Right renal pelvis (tissue), 4 donors: ENCODE results near the gene SLC1A1. TPM values are rescaled to one million over a fixed set of nuclear protein-coding genes. Genes with fewer than 3 reads are reported as not detected.
"Not testable (repeated sequence)": the region's sequence is repeated elsewhere in the genome, so short reads cannot be mapped to it uniquely, and the experiment has no call there.

Experiments used
- DNase-seq, 4 donors: peaks; one replicate each; pipeline ENCODE4 v3.0.0-alpha.2; 2013; ENCODE audit warnings: low read depth in 4 of 4, low spot score in 3 of 4, missing footprints in 1 of 4
- polyA plus RNA-seq, 4 donors: library from polyadenylated mRNA; unstranded; fragments of 120-200 nt; gene quantifications; one replicate each; pipeline ENCODE4 v1.2.1, GENCODE V29; 2013; ENCODE audit not compliant: insufficient read length in 4 of 4

Gene SLC1A1
- polyA plus RNA-seq, 4 donors: 21.2 to 24.5 (median 21.4) TPM

- no peak for DNase-seq
These were observed 84.5 kb downstream of the SLC1A1 start for GRCh38 chr9:4574657-4575243.

GRCh38 chr9:4575997-4576396 is 85.7 kb downstream of the SLC1A1 start:
- no peak for DNase-seq

- no peak for DNase-seq
These were observed 86.2 kb downstream of the SLC1A1 start for GRCh38 chr9:4576448-4576847.

GRCh38 chr9:4579001-4579400 is 88.7 kb downstream of the SLC1A1 start:
- no peak for DNase-seq

DNA sequence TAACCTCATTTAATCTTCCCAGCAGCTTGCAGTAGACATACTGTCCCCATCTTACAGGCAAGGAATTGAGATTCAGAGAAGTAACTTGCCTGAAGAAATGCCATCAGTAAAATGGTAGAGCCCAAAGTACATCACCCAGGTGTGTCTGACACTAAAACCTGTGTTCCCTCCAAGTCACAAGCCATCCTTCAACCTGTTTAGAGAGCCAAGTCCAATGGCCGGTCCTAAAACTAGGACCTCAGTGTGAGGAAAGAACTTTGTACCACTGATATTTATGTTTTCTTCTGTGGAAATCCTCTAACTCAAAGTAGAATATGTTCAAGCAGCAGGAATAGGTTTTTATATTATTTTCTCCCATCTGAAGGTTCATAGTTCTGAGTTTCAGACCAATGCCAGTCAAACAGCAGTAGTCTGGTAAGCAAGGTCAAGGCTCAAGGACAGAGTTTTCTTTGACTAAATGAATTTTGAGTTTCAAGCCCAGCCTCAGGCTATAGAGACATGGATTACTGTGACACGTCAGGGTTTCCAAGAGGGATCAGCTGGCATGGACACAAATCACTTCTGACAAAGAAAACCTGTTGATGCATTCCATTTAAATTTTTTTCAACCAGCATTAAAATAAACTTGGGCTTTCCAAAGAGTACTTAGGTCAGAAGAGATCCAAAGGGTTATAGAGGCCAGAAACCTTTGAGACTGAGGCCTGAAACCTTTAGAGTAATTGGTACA is 90.9 kb downstream of the SLC1A1 start:
- no peak for DNase-seq

GRCh38 chr9:4581861-4582565 is 91.7 kb downstream of the SLC1A1 start:
- DNase-seq: no peak

- no peak for DNase-seq
These were observed 92.7 kb downstream of the SLC1A1 start for GRCh38 chr9:4583001-4583400.

DNA sequence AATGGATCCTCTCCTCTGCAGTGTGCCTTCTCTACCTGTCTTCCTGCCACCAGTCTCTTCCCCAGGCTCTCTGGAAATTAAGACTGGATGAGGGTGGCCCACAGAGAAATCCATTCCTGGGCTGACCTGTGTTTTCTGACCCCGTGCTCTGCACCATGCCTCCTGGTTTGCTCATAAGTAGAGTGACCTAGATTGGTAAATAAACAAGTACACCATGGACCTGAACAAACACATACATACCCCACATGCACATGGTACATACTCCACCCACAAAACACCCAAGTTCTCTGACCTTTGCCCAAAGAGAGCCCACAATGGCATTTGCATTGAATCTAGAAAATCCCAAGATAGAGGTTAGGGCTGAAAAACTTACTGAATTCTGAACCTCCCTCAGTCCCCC is 94.4 kb downstream of the SLC1A1 start:
- DNase-seq: no peak

GRCh38 chr9:4585135-4585534 is 94.9 kb downstream of the SLC1A1 start:
- DNase-seq: no peak

DNA sequence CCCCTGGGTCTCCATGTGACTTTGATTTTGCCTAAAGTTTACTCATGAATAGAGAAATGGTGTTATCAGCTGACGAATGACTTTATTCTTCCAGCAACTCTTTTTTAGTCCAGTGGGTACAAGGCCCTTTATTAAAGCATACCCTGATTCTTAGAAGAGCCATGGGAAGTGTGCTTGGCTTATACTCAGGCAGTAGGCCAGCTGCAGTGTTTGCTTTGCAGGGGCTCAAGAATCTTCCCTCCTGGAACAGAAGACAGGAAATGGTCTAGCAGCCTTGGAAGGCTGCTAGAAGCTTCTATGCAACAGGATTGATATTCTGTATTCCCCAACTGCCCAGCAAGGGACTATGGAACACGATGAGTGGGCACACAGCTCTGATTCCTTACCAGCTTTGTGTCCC is 98.5 kb downstream of the SLC1A1 start:
- no peak for DNase-seq

GRCh38 chr9:4590430-4591122 is 100.3 kb downstream of the SLC1A1 start:
- no peak for DNase-seq

GRCh38 chr9:4591123-4591500 is 100.8 kb downstream of the SLC1A1 start:
- DNase-seq: no peak

GRCh38 chr9:4592295-4592694 is 102.0 kb downstream of the SLC1A1 start:
- no peak for DNase-seq

GRCh38 chr9:4592886-4593285 is 102.6 kb downstream of the SLC1A1 start:
- DNase-seq: no peak

GRCh38 chr9:4594545-4594944 is 104.3 kb downstream of the SLC1A1 start:
- DNase-seq: no peak

DNA sequence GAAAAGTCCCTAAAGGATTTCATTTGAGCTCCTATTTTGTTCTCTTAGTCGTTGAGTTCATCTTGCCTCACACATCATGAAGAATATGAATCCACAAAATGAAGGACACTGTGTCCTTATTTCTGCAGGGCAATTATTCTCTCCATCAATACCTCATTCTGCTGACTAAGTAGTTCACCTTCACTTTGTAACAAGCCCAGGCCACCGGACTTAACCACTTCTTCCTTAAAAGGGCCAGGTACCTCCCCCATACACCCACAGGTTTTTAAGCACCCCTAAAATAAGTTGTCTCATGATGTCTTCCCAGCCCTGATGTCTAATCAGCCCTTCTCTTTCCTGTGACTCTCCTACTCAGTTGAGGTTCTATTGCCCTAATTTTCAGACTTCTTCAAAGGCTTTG is 104.7 kb downstream of the SLC1A1 start:
- DNase-seq: no peak

- no peak for DNase-seq
These were observed 106.1 kb downstream of the SLC1A1 start for GRCh38 chr9:4596165-4596922.

- DNase-seq: no peak
These were observed 110.1 kb downstream of the SLC1A1 start for GRCh38 chr9:4600368-4600767.

GRCh38 chr9:4603830-4604229 is 113.6 kb downstream of the SLC1A1 start:
- no peak for DNase-seq

DNA sequence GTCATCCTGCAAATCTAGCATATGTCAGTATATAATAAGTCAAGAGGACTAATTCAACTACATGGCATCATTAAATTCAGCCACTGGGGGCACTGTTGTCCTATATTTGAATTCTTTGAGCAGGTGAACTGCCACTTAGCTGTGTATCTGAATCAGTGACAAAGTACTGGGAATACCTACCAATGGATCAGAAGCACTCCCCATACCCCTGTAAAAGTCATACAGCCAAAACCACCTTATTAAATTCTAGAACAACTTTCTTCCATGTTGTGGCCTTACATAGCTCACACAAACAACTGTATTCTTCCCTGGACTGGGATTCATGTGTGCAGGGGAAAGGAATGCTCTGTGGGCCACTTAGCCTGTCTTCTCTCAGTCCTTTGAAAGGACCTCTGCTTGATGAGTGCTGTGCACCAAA is 114.4 kb downstream of the SLC1A1 start:
- DNase-seq: peak; percentile 52 to 57 (median 54)

DNA sequence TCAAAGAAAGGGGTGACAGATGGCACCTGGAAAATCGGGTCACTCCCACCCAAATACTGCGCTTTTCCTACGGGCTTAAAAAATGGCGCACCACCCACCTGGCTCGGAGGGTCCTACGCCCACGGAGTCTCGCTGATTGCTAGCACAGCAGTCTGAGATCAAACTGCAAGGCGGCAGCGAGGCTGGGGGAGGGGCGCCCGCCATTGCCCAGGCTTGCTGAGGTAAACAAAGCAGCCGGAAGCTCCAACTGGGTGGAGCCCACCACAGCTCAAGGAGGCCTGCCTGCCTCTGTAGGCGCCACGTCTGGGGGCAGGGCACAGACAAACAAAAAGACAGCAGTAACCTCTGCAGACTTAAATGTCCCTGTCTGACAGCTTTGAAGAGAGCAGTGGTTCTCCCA is 115.8 kb downstream of the SLC1A1 start:
- DNase-seq: not testable (repeated sequence)
